ENCODE data around the gene FBXL7.
A peak's percentile ranks its signal among the peaks of the same experiment; 100 is the strongest.

FBXL7 gene

DNA sequence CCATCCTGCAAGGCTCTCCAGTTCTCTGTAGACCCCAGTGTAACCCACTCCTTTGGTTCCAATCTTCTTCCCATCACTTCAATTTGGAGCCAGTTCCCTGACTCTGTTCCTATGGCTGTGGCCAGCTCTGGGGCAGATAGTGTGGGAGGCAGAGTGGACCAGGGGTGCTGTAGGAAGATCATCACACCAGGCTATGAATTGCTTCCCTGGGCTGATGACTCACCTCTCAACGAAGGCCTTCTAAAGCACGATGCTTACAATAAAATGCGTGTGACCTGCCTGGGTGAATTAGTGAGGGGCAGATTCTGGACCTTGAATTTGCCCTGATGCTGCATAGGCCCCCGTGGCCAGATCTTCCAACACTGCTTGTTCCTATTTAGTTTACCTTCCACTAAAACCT is 289.7 kb downstream of the FBXL7 start:
- ATAC-seq: peak; percentile 11; the same call in 1 of the 3 replicates
- no peak for TF ChIP-seq SNAI2 (CRISPR knock-in tag; IDR thresholded peaks at IDR 0.05)
- TF ChIP-seq, protein P1, sequence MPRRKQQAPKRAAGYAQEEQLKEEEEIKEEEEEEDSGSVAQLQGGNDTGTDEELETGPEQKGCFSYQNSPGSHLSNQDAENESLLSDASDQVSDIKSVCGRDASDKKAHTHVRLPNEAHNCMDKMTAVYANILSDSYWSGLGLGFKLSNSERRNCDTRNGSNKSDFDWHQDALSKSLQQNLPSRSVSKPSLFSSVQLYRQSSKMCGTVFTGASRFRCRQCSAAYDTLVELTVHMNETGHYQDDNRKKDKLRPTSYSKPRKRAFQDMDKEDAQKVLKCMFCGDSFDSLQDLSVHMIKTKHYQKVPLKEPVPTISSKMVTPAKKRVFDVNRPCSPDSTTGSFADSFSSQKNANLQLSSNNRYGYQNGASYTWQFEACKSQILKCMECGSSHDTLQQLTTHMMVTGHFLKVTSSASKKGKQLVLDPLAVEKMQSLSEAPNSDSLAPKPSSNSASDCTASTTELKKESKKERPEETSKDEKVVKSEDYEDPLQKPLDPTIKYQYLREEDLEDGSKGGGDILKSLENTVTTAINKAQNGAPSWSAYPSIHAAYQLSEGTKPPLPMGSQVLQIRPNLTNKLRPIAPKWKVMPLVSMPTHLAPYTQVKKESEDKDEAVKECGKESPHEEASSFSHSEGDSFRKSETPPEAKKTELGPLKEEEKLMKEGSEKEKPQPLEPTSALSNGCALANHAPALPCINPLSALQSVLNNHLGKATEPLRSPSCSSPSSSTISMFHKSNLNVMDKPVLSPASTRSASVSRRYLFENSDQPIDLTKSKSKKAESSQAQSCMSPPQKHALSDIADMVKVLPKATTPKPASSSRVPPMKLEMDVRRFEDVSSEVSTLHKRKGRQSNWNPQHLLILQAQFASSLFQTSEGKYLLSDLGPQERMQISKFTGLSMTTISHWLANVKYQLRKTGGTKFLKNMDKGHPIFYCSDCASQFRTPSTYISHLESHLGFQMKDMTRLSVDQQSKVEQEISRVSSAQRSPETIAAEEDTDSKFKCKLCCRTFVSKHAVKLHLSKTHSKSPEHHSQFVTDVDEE (CRISPR knock-in tag; IDR thresholded peaks at IDR 0.05): no peak
- no peak for TF ChIP-seq TCF4 (CRISPR knock-in tag; IDR thresholded peaks at IDR 0.05; ENCODE audit: borderline replicate concordance)
- no peak for TF ChIP-seq GLIS3 (CRISPR knock-in tag; IDR thresholded peaks at IDR 0.05)
- TF ChIP-seq RARB (CRISPR knock-in tag; IDR thresholded peaks at IDR 0.05): no peak
- no peak for TF ChIP-seq ISL1 (CRISPR knock-in tag; IDR thresholded peaks at IDR 0.05)
- TF ChIP-seq ZNF565 (CRISPR knock-in tag; conservative IDR thresholded peaks at IDR 0.05; ENCODE audit: low read depth): no peak
- TF ChIP-seq ARNTL (CRISPR knock-in tag; IDR thresholded peaks at IDR 0.05; ENCODE audit: borderline replicate concordance, low read depth): no peak
- TF ChIP-seq ZC3H10 (CRISPR knock-in tag; IDR thresholded peaks at IDR 0.05): no peak
- no peak for TF ChIP-seq ESRRG (CRISPR knock-in tag; IDR thresholded peaks at IDR 0.05)
- no peak for TF ChIP-seq ZNF8 (CRISPR knock-in tag; IDR thresholded peaks at IDR 0.05)
- no peak for TF ChIP-seq BACH2 (CRISPR knock-in tag; IDR thresholded peaks at IDR 0.05; ENCODE audit: borderline replicate concordance)
- no peak for TF ChIP-seq TOX (CRISPR knock-in tag; IDR thresholded peaks at IDR 0.05; ENCODE audit: borderline replicate concordance)
- TF ChIP-seq, protein P2, sequence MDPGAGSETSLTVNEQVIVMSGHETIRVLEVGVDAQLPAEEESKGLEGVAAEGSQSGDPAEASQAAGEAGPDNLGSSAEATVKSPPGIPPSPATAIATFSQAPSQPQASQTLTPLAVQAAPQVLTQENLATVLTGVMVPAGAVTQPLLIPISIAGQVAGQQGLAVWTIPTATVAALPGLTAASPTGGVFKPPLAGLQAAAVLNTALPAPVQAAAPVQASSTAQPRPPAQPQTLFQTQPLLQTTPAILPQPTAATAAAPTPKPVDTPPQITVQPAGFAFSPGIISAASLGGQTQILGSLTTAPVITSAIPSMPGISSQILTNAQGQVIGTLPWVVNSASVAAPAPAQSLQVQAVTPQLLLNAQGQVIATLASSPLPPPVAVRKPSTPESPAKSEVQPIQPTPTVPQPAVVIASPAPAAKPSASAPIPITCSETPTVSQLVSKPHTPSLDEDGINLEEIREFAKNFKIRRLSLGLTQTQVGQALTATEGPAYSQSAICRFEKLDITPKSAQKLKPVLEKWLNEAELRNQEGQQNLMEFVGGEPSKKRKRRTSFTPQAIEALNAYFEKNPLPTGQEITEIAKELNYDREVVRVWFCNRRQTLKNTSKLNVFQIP (CRISPR knock-in tag; IDR thresholded peaks at IDR 0.05; ENCODE audit: borderline replicate concordance, low read depth): no peak
- no peak for TF ChIP-seq ZNF70 (CRISPR knock-in tag; IDR thresholded peaks at IDR 0.05)
- TF ChIP-seq, protein P3, sequence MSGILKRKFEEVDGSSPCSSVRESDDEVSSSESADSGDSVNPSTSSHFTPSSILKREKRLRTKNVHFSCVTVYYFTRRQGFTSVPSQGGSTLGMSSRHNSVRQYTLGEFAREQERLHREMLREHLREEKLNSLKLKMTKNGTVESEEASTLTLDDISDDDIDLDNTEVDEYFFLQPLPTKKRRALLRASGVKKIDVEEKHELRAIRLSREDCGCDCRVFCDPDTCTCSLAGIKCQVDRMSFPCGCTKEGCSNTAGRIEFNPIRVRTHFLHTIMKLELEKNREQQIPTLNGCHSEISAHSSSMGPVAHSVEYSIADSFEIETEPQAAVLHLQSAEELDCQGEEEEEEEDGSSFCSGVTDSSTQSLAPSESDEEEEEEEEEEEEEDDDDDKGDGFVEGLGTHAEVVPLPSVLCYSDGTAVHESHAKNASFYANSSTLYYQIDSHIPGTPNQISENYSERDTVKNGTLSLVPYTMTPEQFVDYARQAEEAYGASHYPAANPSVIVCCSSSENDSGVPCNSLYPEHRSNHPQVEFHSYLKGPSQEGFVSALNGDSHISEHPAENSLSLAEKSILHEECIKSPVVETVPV (CRISPR knock-in tag; IDR thresholded peaks at IDR 0.05): no peak
- no peak for TF ChIP-seq PPARA (CRISPR knock-in tag; IDR thresholded peaks at IDR 0.05; ENCODE audit: borderline replicate concordance)
- no peak for TF ChIP-seq OSR1 (CRISPR knock-in tag; IDR thresholded peaks at IDR 0.05)
- TF ChIP-seq CSDC2 (CRISPR knock-in tag; IDR thresholded peaks at IDR 0.05): no peak
- TF ChIP-seq, protein P4, sequence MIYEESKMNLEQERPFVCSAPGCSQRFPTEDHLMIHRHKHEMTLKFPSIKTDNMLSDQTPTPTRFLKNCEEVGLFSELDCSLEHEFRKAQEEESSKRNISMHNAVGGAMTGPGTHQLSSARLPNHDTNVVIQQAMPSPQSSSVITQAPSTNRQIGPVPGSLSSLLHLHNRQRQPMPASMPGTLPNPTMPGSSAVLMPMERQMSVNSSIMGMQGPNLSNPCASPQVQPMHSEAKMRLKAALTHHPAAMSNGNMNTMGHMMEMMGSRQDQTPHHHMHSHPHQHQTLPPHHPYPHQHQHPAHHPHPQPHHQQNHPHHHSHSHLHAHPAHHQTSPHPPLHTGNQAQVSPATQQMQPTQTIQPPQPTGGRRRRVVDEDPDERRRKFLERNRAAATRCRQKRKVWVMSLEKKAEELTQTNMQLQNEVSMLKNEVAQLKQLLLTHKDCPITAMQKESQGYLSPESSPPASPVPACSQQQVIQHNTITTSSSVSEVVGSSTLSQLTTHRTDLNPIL (CRISPR knock-in tag; IDR thresholded peaks at IDR 0.05; ENCODE audit: low read depth): no peak

DNA sequence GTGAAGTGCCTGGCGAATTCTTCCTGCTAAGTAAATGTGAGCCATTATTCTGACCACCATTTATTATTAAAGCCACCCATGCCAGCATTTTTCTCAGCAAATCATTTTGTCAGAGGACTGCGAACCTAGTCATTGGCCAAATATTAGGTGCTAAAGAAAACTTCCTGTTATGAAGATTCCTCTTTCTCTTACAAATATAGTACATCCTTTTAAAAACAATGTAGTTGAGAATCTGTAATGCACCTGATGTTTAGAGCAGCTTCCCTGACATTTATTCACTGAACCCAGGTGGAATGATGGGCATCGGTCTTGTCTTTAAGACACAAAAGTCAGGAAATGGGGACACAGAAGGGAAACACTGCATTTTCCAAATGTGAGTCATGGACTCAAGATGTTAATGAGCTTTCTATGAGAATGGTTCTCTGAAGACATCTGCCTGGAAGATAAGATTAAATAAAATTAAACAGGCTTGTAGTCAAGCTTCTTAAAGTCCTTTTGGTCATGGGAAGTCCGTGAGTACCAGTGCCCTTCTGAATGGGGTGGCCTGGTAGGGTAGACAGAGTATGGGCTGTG is 290.6 kb downstream of the FBXL7 start:
- ATAC-seq: peak; percentile 18; the same call in 1 of the 3 replicates
- TF ChIP-seq ZFP3 (CRISPR knock-in tag; IDR thresholded peaks at IDR 0.05) (no peak), ZC3H10 (CRISPR knock-in tag; IDR thresholded peaks at IDR 0.05) (no peak), SNAI2 (CRISPR knock-in tag; IDR thresholded peaks at IDR 0.05) (no peak), RARB (CRISPR knock-in tag; IDR thresholded peaks at IDR 0.05) (no peak), ISL1 (CRISPR knock-in tag; IDR thresholded peaks at IDR 0.05) (no peak)

DNA sequence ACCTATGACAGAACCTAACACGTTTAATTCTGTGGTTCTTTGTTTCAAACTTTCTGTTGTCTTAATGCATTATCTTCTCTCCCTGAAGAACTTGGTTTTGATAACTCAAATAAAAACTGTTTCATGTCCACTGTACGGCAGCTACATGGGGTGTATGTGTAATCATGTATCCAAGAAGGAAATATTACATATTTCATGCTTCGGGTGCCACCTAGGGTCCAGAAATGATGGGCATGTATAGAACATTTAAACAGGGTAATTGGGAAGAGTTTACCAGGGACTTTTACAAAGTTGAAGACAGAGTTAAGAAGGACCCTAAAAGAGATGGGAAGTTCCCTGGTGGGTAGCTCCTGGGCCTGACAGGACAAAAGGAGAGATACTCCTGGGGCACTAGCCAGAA is 291.3 kb downstream of the FBXL7 start:
- ATAC-seq: peak; percentile 78
- TF ChIP-seq OSR1 (CRISPR knock-in tag; IDR thresholded peaks at IDR 0.05) (no peak), ZNF8 (CRISPR knock-in tag; IDR thresholded peaks at IDR 0.05) (no peak), ARNTL (CRISPR knock-in tag; IDR thresholded peaks at IDR 0.05; ENCODE audit: borderline replicate concordance, low read depth) (no peak), GLIS3 (CRISPR knock-in tag; IDR thresholded peaks at IDR 0.05) (no peak), ESRRG (CRISPR knock-in tag; IDR thresholded peaks at IDR 0.05) (no peak), ZFP3 (CRISPR knock-in tag; IDR thresholded peaks at IDR 0.05) (no peak), ZC3H10 (CRISPR knock-in tag; IDR thresholded peaks at IDR 0.05) (no peak), TCF4 (CRISPR knock-in tag; IDR thresholded peaks at IDR 0.05; ENCODE audit: borderline replicate concordance) (no peak), ZNF70 (CRISPR knock-in tag; IDR thresholded peaks at IDR 0.05) (no peak), TOX (CRISPR knock-in tag; IDR thresholded peaks at IDR 0.05; ENCODE audit: borderline replicate concordance) (no peak), ZNF565 (CRISPR knock-in tag; conservative IDR thresholded peaks at IDR 0.05; ENCODE audit: low read depth) (no peak), SNAI2 (CRISPR knock-in tag; IDR thresholded peaks at IDR 0.05) (no peak), RARB (CRISPR knock-in tag; IDR thresholded peaks at IDR 0.05) (no peak), BACH2 (CRISPR knock-in tag; IDR thresholded peaks at IDR 0.05; ENCODE audit: borderline replicate concordance) (no peak)
- TF ChIP-seq, protein P2 (CRISPR knock-in tag; IDR thresholded peaks at IDR 0.05; ENCODE audit: borderline replicate concordance, low read depth): no peak
- TF ChIP-seq, protein P1 (CRISPR knock-in tag; IDR thresholded peaks at IDR 0.05): no peak
- TF ChIP-seq, protein P5, sequence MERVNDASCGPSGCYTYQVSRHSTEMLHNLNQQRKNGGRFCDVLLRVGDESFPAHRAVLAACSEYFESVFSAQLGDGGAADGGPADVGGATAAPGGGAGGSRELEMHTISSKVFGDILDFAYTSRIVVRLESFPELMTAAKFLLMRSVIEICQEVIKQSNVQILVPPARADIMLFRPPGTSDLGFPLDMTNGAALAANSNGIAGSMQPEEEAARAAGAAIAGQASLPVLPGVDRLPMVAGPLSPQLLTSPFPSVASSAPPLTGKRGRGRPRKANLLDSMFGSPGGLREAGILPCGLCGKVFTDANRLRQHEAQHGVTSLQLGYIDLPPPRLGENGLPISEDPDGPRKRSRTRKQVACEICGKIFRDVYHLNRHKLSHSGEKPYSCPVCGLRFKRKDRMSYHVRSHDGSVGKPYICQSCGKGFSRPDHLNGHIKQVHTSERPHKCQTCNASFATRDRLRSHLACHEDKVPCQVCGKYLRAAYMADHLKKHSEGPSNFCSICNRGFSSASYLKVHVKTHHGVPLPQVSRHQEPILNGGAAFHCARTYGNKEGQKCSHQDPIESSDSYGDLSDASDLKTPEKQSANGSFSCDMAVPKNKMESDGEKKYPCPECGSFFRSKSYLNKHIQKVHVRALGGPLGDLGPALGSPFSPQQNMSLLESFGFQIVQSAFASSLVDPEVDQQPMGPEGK (CRISPR knock-in tag; IDR thresholded peaks at IDR 0.05; ENCODE audit: borderline replicate concordance): no peak
